Coronary artery (tissue), 2 donors: Measurements from ENCODE around the gene NT5C3A.
"Not testable (repeated sequence)": the region's sequence is repeated elsewhere in the genome, so short reads cannot be mapped to it uniquely, and the experiment has no call there.

ENCODE experiments used
- DNase-seq: peaks from one replicate; pipeline ENCODE4 v3.0.0-alpha.2; 2017; ENCODE audit warnings: low spot score
- H3K27ac ChIP-seq, 2 donors: fragments of 200-600 bp; sonication (generic); one replicate each; pipeline ENCODE4 v1.5.1; 2016 to 2019
- H3K4me3 ChIP-seq: fragments of 200-600 bp; sonication (generic); 2 replicates; pipeline ENCODE4 v1.5.1; 2016; ENCODE audit warnings: mild to moderate bottlenecking, moderate library complexity
- CTCF ChIP-seq: fragments of 200-600 bp; sonication (generic); IDR thresholded peaks from one replicate; pipeline ENCODE4 v1.5.1; 2019; ENCODE audit warnings: antibody characterized with exemption

The NT5C3A gene

DNA sequence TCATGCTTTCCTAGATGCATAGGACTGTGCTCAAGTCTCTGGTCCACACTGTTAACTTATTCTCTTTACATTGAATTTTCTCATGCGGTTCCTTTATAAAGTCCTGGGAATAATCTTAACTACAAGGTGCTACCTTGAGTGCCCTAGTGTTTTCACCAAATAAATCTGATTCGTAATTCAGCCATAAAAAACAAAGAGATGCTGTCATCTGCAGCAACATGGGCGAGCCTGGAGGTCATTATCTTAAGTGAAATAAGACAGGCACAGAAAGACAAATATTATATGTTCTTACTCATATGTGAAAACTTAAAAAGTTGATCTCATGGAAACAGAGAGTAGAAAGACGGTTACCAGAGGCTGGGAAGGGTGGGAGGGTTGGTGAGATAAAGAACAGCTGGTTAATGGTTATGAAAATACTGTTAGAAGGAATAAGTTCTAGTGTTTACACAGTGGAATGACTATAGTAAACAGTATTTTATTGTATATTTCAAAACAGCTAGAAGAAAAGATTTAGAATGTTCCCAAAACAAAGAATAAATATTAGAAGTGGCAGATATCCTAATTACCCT, 38.3 kb downstream of the NT5C3A start:
- no peak for TF ChIP-seq CTCF
- H3K27ac ChIP-seq, result no peak overlapping the region
- H3K4me3 ChIP-seq, result no peak overlapping the region
- DNase-seq, result no peak

DNA sequence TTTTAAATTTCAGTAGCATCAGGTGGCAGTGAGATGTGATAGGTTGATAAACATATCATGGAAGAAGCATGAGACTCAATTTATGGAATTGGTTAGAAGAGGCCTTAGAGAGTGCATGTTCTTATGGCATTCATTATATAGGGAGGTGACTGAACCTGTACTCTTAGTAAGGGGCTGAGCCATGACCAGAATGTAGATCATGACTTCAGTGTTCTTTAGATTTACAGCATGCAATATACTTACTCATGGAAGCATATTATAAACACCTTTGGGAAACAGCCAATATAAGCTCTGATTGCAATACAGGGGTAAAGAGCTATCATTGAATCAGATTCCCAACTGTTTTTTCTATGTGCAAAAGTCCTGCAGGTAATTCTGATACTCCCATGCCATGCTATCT, 50.2 kb downstream of the NT5C3A start:
- Histone ChIP-seq H3K27ac (no peak overlapping the region), H3K4me3 (no peak overlapping the region)
- no peak for DNase-seq
- no peak for TF ChIP-seq CTCF

- no peak for TF ChIP-seq CTCF
- no peak for DNase-seq
- no peak overlapping the region for H3K27ac ChIP-seq
- H3K4me3 ChIP-seq, result no peak overlapping the region
Observed at GRCh38 chr7:33009734-33010133, 52.8 kb downstream of the NT5C3A start.

- H3K4me3 ChIP-seq, DNase-seq, H3K27ac ChIP-seq: not testable (repeated sequence)
Observed at GRCh38 chr7:33005690-33006089, 56.9 kb downstream of the NT5C3A start.

GRCh38 chr7:33005193-33005592, 57.4 kb downstream of the NT5C3A start:
- H3K4me3 ChIP-seq, DNase-seq, H3K27ac ChIP-seq: not testable (repeated sequence)

DNA sequence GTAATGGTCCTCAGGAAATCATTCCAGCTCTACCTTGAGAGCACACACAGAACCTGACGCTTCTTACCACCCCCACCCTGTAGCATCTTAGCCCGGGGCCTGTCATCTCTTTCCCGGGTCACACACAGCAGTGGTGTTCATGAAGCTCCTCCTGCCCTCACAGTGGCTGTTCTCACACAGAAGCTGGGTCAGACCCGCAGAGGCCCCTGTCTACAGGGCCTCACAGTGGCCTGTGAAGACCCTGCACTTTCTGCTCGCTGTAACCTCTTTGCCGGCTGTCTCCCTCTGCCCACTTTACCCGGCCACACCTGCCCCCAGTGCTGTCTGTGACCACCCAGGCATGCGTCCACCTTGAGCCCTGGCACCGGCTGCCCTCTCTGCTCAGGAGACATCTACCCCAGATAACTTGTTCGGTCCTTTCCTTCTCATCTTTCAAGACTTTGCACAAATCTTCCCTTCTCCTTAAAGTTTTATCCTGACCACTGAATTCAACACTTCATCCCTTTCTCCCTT, 58.4 kb downstream of the NT5C3A start:
- not testable (repeated sequence) for H3K27ac ChIP-seq, H3K4me3 ChIP-seq, DNase-seq

- not testable (repeated sequence) for H3K4me3 ChIP-seq, DNase-seq, H3K27ac ChIP-seq
Observed at GRCh38 chr7:33003111-33003510, 59.5 kb downstream of the NT5C3A start.

DNA sequence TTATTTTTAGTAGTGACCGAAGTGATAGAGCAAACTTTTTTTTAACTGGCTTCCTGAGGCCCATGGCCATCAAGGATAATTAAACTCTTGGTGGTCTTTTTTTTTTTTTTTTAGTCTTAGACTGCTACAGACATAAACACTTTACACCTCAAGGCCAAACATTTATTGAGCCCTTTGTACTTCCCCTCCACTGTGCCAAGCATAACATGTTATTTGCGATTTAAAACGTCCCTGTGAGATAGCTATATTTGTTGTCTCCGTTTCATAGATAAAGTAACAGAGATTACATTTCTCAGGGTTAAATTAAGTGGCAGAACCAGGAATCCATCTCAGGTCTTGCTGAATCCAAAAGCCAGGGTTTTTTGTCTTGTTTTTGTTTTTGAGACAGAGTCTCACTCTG, 63.2 kb downstream of the NT5C3A start:
- H3K27ac ChIP-seq, DNase-seq, H3K4me3 ChIP-seq: not testable (repeated sequence)

DNA sequence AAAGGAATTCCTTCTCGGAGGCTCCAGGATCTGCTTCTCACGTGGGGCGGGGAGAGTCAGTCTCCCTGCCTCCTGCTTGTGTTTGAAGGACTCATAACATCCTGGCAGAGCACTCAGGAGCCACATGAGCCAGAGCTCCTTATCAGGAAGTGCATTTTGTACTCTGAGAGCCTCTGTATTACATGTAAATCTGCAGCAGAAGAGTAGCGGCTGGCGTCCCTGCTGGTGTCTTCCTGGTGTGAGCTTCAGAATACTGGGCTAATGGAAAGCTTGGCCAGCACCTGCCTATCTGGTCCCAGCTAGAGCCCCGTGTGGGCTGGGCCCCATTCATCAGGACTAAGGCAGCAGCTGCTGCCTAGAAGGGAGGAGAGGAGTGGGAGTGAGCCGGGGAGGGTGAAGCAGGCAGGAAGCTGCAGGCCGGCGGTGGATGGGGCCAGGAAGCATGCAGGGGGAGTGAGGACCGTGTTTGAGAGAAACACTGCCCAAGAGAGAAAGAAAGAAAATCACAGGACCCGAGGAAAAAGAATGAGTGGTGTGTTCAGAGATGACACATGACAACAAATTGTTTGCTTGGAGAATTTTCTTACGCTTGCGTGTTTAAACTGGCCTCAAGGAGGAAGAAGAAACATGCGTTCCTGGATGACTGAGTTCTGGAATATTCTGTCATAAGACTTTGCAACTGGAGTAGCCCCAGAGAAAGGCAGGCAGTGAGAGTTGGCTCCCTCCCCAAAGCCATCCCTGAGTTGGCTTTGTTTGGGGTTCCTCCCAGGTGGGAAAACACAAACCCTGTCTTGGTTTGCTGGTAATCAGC, 64.0 kb downstream of the NT5C3A start:
- peak overlapping the region in 1 of 2 donors; percentile 52 for H3K27ac ChIP-seq
- peak overlapping the region; percentile 48 for H3K4me3 ChIP-seq
- not testable (repeated sequence) for DNase-seq

DNA sequence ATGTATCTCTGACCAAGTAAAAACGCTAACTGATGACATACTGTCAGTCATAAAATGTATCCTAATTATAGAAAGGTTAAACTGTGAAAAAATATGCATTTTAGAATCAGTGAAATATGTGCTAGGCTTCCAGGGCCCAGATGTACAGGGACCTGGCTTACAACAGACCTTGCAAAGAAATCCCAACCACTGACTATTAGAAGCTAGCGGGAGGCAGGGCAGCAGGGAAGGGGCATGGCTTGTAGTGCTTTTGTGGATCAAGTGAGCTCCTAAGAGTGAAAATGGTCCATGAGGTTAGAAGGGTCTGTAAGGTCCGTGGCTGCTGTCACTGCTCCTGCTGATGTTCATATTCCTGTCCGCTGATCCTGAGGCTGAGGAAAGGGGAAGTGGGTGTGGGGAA, 64.6 kb downstream of the NT5C3A start:
- DNase-seq, result not testable (repeated sequence)
- Histone ChIP-seq H3K27ac (peak overlapping the region in 1 of 2 donors; percentile 52), H3K4me3 (peak overlapping the region; percentile 48)

GRCh38 chr7:32992750-32993149, 69.8 kb downstream of the NT5C3A start:
- not testable (repeated sequence) for H3K27ac ChIP-seq, H3K4me3 ChIP-seq, DNase-seq

DNA sequence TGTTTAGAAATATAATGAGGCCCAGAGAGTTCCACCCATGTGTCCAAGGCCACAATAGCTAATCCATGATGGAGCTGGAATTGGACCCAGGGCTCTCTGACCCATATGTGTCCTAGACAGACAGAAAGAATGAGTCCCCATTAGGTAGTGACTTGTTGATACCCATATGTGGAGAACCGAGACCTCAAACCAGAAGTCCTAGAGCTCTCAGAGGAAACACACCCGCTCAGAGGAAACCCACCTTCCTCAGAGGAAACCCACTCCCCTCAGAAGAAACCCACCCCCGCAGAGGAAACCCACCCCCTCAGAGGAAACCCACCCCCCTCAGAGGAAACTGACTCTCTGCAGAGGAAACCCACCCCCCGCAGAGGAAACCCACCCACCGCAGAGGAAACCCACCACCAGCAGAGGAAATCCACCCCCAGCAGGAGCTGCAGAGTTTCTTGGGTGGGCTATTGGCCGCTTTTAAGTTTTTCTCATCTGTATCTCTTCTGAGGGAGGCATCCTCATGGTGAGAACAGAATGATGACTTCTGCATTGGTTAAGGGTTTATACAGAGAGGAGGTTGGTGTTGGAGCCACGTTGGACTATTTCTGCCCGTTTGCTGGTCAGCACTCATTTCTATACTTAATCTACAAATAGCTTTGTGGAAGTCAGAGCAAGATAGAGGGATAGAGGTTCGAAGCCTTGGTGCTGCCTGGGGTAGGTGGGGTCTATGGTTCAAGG, 70.4 kb downstream of the NT5C3A start:
- not testable (repeated sequence) for H3K4me3 ChIP-seq, H3K27ac ChIP-seq, DNase-seq

GRCh38 chr7:32991068-32991585, 71.4 kb downstream of the NT5C3A start:
- DNase-seq, H3K27ac ChIP-seq, H3K4me3 ChIP-seq: not testable (repeated sequence)

DNA sequence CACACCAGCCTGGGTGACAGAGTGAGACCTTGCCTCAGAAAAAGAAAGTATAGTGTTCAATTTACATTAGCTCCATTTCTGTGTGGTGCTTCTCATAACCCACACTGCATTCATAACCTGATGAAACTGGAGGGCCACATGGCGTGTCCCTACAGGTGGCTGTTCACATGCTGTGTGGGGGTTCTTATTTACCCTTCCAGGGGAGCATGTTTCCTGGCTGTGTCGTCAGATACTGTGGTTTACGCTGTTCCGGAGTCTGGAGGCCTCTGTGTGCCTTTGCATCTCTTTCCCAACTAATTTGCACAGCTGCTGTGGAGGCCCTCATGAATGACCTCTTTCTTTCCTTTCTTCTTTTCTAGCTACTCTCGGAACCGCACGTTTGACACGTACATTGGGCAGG, 74.4 kb downstream of the NT5C3A start:
- not testable (repeated sequence) for DNase-seq, H3K27ac ChIP-seq

DNA sequence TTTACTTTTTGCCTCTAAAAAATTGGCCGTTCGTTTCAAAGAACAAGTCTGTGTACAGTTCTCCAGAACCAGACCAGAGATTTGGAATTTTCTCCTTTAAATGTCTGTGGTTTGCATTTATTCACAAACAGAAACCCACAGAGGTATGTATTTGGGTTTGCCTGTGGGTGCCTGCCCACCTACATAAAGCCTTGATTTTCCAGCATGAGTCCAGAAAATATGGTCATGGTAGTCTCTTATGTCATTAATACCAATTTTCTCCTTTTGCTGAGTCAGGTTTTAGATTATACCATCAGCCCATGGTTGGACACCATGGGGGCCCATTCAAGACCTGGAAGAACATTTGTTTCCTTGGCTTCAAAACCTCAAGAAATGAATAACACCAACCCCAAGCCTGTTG, 82.7 kb downstream of the NT5C3A start:
- not testable (repeated sequence) for H3K27ac ChIP-seq, DNase-seq, H3K4me3 ChIP-seq

More for the DNA sequence above, 74.4 kb downstream of the NT5C3A start:
- not testable (repeated sequence) for H3K4me3 ChIP-seq
